Midbrain (tissue), 1 donor: ENCODE results near the gene EVPLL.
"Not testable (repeated sequence)": the region's sequence is repeated elsewhere in the genome, so short reads cannot be mapped to it uniquely, and the experiment has no call there.

ENCODE experiments used
- DNase-seq: peaks from one replicate; lab custom pipeline; 2025; lab: John Stamatoyannopoulos, UW

The EVPLL gene

DNA sequence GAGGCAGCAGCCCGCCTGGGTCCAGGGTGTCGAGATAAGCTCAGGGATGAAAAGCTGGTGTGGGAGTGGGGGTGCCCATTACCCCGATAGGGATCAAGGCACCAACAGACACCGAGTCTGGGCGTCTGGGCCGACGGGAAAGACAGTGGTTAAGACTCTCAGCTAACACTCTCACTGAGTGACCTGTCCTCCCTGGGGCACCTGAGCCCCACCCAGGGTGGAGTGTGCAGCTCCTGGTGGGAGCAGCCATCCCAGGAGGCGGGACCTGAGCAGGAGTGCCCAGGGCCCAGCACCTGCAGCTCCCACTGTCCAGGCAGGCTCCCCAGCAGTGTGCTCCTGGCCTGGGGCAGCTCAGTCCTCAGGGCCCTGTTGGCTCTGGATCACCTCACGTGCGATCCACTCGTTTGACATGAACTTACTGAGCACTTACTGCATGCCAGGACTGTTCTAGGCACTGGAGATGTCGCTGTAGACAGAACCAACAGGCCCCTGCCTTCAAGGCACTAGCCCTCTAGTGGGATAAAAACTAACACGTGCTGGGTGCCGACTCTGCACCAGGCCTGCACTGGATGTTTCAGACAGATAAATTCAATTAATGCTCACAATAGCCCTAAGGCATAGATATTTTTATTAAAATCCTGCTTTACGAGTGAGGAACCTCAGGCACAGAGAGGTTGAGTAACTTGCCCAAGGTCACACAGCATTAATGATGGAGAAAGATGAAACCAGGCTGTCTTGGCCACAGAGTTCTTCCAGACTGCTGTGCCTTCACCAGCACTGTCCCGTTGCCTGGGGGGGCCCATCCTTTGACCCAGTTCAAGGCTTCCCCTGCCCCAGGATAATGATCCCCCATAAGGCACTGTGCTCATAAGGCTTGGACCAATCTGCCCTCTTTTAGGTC lies 1.9 kb downstream of the EVPLL start:
- no peak for DNase-seq

- no peak for DNase-seq
These were observed 3.0 kb downstream of the EVPLL start for GRCh38 chr17:18380471-18381157.

DNA sequence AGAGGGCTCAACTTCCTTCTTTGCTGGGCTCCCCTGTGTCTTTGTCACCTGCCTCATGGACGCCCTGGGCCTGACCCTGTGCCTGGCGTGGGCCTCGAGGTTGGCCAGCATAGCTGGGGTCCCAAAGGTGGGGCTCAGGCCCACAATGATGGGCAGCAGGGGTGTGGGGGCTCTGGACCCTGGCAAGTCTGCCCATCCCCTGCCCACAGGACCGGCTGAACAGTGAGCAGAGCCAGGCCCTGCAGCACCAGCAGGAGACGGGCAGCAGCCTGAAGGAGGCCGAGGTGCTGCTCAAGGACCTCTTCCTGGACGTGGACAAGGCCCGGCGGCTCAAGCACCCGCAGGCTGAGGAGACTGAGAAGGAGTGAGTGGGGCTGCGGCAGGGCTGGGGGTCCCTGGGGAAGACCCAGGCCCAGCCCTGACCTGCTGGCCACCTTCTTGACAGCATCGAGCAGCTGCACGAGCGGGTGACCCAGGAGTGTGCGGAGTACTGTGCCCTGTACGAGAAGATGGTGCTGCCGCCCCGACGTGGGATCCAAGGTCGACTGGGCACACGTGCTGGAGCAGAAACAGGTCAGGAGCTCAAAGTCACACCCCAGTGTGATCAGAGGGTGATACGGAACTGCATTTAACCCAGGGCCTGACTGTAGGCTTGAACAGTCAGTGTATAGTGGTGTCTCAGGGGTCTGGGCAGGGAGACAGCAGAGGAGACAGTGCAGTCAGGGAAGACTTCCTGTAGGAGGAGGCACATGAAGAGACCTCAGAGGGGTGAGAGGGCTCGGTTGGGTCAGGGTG lies 3.8 kb downstream of the EVPLL start:
- no peak for DNase-seq

DNA sequence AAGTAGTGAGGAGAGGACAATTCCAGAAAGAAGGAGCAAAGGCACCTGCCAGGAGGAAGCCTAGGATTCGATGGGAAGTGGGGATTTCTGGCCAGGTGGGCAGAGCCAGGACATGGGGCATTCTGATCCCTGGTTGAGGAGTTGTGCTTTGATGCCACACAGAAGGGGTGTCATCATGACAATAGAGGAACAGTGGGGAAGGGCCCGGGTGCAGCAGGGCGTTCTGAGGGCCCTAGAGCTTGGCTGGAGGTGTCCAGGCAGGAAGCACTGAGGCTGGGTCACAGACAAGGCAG lies 4.3 kb downstream of the EVPLL start:
- DNase-seq: no peak

GRCh38 chr17:18382441-18383078 lies 5.0 kb downstream of the EVPLL start:
- DNase-seq: no peak

- DNase-seq: not testable (repeated sequence)
These were observed 5.5 kb downstream of the EVPLL start for GRCh38 chr17:18383079-18383481.

DNA sequence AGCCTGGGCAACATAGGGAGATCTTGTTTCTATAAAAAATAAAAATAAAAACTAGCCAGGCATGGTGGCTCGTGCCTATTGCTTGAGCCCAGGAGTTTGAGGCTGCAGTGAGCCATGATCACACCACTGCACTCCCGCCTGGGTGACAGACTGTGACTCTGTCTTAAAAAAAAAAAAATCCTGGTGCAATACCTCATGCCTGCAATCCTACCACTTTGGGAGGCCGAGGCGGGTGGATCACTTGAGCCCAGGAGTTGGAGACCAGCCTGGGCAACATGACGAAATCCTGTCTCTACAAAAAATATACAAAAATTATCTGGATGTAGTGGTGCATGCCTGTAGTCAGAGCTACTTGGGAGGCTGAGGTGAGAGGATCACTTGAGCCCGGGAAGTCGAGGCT lies 6.7 kb downstream of the EVPLL start:
- not testable (repeated sequence) for DNase-seq

GRCh38 chr17:18387583-18387982 lies 10.0 kb downstream of the EVPLL start:
- DNase-seq: not testable (repeated sequence)

- DNase-seq: not testable (repeated sequence)
These were observed 10.7 kb downstream of the EVPLL start for GRCh38 chr17:18388266-18388665.

DNA sequence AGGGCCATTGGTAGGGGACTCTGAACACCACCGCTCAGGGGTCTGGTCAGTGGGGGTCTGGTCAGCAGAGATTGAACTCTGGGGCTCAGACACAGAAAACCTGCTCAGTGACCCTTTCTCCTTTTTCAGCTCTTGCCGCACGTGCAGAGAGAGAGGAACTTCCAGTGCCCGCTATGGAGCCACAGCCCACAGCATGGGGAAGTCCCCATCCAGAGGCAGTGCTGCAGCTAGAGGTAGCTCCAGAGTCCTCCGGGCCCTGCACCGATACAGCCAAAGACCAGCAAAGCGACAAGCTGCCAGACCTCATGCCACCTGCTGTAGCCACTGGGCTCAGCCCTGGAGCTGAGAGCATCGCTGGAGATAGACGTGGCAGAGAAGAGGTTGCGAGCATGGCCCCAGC lies 11.2 kb downstream of the EVPLL start:
- DNase-seq: not testable (repeated sequence)

DNA sequence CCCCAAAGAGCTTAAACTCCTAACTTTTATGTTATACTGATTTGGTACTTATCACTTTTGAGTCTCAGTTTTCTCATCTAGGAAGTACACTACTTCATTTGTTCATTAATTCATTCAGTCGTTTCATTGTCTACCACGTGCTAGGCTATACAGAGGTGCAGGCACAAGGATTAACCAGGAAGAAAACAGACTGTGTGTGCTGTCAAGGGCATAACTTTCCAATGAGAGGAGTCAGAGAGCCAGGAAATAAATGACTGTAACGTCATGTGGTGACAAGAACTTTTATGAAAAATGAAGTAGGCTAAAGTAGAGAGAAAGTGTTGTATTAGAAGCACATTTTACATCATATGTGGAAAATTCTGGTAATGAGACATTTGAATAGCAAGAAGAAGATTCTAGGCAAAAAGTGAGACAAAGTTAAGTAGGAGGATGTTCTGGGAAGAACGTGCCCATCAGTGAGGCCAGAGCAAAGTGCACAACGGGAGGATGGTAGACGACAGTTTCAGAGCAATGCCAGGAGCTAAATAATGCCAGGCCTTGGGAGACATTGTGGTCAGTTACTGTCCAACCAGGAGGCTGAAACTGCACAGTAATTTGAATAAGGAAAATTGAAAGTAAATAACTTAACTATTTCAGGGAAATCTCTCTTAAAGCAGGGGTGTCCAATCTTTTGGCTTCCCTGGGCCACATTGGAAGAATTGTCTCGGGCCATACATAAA lies 24.5 kb downstream of the EVPLL start:
- DNase-seq: not testable (repeated sequence)

DNA sequence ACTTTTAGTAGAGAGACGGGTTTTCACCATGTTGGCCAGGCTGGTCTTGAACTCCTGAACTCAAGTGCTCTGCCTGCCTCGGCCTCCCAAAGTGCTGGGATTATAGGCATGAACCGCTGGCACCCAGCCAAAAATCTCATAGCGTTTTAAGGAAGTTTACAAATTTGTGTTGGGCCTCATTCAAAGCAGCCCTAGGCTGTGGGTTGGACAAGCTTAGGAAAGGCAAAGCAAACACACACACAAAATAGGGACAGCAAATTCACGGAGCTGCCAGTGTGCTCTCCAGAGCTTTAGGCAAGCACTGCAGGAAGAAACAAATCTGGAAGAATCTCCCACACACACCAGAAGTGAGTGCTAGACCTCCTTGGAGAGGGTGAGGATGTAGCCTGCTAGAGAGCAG lies 25.6 kb downstream of the EVPLL start:
- not testable (repeated sequence) for DNase-seq

DNA sequence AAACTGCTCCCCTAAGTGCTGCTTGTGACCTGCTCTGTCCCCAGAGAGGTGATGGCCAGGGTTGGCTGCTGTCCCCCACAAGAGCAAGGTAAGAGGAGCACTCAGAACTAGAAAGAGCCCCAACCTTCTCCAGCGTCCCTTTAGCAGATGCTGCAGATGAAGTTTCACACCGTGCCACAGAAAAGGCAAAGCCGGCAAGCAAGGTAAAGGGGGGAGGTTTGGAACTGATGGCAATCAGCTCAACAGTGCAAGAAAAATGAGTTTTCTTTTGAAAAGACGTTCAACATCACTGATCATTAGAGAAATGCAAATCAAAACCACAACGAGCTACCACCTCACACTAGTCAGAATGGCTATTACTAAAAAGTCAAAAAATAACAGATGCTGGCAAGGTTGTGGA lies 26.0 kb downstream of the EVPLL start:
- not testable (repeated sequence) for DNase-seq

GRCh38 chr17:18408906-18409305 lies 31.3 kb downstream of the EVPLL start:
- not testable (repeated sequence) for DNase-seq

- DNase-seq: not testable (repeated sequence)
These were observed 31.7 kb downstream of the EVPLL start for GRCh38 chr17:18409321-18409720.

- not testable (repeated sequence) for DNase-seq
These were observed 33.2 kb downstream of the EVPLL start for GRCh38 chr17:18410736-18411135.

- not testable (repeated sequence) for DNase-seq
These were observed 33.8 kb downstream of the EVPLL start for GRCh38 chr17:18411377-18411864.

DNA sequence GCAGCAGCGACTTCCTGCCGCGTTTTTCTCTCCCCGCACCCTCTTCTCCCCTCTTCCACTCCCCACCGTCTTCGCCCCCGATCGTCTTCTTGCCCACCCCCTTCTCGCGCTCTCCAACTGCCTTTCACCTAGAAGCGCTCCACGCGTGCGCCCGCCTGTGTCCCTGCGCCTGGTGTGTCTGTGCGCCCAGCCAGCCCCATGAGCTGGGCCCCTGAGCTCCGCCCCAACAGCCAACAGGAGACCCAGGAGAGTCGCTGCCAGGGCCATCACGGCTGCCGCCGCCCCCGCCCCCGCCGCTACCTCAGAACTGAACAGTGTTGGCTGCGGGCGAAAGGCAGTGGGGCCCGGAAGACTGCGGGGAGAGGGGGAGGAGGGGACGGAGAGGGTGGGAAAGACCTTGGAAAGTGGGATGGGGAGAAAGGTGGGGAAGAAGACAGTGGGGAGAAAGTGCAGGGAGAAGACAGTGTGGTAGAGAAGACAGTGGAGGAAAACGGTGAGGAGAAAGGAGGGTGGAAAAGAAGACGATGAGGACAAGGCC lies 34.5 kb downstream of the EVPLL start:
- not testable (repeated sequence) for DNase-seq

DNA sequence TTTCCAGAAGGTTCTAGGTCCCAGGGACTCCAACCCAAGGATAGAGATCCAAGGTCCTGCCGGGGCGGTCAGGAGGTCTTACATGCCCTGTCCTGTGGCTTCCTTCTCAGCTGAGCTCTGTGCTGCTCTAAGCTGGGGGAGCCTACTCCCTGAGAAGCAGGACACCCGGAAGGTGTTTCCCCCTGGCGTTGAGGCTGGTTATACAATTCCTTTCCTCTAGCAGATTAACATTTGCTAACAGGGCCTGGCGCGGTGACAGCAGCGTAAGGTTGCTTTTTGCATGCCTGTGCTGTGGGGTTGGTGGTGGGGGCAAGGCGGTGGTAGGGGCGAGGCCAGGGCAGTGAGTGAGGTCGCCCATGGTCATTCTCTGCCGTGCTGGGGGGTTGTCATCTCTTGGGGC lies 43.9 kb downstream of the EVPLL start:
- not testable (repeated sequence) for DNase-seq

- not testable (repeated sequence) for DNase-seq
These were observed 44.9 kb downstream of the EVPLL start for GRCh38 chr17:18422464-18422863.

GRCh38 chr17:18423015-18423414 lies 45.4 kb downstream of the EVPLL start:
- DNase-seq: not testable (repeated sequence)
